T-helper 2 cell treated with Interferon-gamma antibody and Interleukin-4, amounts not matched to agents 5 μg/mL and 100 μg/mL, for 36 hours (primary cell): ENCODE measurements around the gene CCDC148.

Experiments used
- DNase-seq: peaks from one replicate; pipeline ENCODE4 v3.0.0; 2021; ENCODE audit warnings: low spot score
- H3K27ac Mint-ChIP-seq: one replicate; pipeline ENCODE4 v1.8.0; 2021; ENCODE audit warnings: mild to moderate bottlenecking, mixed read lengths
- H3K27me3 Mint-ChIP-seq: one replicate; pipeline ENCODE4 v1.8.0; 2021; ENCODE audit warnings: low read depth, mixed read lengths
- H3K36me3 Mint-ChIP-seq: one replicate; pipeline ENCODE4 v1.8.0; 2021; ENCODE audit warnings: low read depth, mixed read lengths
- H3K4me1 Mint-ChIP-seq: one replicate; pipeline ENCODE4 v1.8.0; 2021; ENCODE audit warnings: low read depth, mixed read lengths
- H3K4me3 Mint-ChIP-seq: one replicate; pipeline ENCODE4 v1.8.0; 2022; ENCODE audit warnings: mild to moderate bottlenecking, moderate library complexity, mixed read lengths
- H3K9me3 Mint-ChIP-seq: one replicate; pipeline ENCODE4 v1.8.0; 2021; ENCODE audit warnings: mixed read lengths

Gene CCDC148

DNA sequence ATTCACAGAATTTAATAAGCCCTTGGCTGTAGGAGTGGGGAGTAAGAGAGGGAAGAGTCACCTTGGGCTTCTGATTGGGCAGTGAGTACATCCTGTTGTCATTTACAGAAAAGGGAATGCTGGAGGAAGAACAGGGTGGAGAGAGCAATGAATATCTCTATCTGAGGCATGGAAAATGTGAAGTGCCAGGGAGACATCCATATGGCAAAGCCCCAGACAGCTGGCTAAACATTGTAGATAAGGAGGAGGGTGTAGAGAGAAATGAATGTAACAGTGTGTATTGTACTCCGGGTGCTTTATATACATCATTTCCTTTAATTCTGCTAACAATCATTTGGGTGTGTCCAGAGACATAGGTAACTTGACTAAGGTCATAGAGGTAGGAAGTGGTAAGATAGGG is 251.3 kb downstream of the CCDC148 start:
- H3K9me3 Mint-ChIP-seq, result no peaks in the 10 kb centered on the region
- H3K4me3 Mint-ChIP-seq, result no peak overlapping the region
- H3K27ac Mint-ChIP-seq, result no peak overlapping the region
- DNase-seq, result no peak
- no peaks in the 10 kb centered on the region for H3K36me3 Mint-ChIP-seq
- H3K27me3 Mint-ChIP-seq, result peaks cover 8% of the 10 kb centered on the region
- no peaks in the 10 kb centered on the region for H3K4me1 Mint-ChIP-seq

DNA sequence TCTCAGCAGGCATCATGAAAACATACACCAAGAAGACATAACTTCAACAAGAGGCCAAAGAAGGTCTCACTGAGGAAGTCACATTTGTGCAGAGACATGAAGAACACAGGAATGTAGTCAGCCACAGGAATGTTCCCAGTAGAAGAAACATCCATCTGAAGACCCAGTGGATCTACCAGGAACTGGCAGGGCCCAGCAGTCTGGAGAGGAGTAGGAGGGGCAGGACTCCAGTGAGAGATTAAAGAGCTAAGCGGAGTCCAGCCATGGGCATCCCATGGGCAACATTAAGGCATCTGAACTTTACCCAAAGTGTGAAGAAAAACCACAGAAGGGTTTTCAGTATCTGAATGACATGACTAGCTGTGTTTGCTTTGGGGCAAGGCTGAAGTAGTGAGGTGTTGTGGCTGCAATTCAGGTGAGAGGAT is 251.8 kb downstream of the CCDC148 start:
- no peak overlapping the region for H3K4me3 Mint-ChIP-seq
- H3K9me3 Mint-ChIP-seq, result no peaks in the 10 kb centered on the region
- no peak for DNase-seq
- no peak overlapping the region for H3K27ac Mint-ChIP-seq
- H3K4me1 Mint-ChIP-seq, result no peaks in the 10 kb centered on the region
- no peaks in the 10 kb centered on the region for H3K36me3 Mint-ChIP-seq
- H3K27me3 Mint-ChIP-seq, result peaks cover 9% of the 10 kb centered on the region

DNA sequence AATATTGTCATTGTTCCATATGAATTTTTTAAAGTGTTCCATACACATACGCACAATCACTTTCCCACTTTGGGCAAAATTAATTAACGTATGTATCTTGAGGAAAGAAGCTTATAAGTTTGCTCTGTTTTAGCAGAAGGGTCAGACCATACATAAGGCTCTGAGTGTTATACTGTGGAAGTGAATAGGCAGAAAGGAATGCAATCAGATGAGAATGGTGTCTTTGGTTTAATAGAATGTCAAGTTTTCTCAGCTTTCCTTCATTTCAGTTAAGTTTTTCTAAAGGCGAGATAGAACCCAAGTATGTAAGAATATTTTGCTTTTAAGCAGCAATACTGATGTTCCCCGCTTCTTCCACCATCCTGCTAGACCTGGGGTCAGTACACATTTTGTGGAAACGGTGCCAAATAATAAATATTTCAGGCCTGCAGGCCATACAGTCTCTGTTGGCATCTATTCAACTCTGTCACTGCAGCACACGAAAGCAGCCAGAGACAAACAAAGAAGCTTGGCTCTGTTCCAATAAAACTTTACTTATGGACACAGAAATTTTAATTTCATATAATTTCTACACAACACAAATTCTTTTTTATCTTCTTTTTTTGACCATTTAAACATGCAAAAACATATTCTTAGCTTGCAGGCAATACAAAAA is 254.3 kb downstream of the CCDC148 start:
- no peak for DNase-seq
- H3K36me3 Mint-ChIP-seq, result no peaks in the 10 kb centered on the region
- peaks cover 15% of the 10 kb centered on the region for H3K27me3 Mint-ChIP-seq
- no peaks in the 10 kb centered on the region for H3K9me3 Mint-ChIP-seq
- H3K4me1 Mint-ChIP-seq, result no peaks in the 10 kb centered on the region
- H3K4me3 Mint-ChIP-seq, result no peak overlapping the region
- H3K27ac Mint-ChIP-seq, result no peak overlapping the region

DNA sequence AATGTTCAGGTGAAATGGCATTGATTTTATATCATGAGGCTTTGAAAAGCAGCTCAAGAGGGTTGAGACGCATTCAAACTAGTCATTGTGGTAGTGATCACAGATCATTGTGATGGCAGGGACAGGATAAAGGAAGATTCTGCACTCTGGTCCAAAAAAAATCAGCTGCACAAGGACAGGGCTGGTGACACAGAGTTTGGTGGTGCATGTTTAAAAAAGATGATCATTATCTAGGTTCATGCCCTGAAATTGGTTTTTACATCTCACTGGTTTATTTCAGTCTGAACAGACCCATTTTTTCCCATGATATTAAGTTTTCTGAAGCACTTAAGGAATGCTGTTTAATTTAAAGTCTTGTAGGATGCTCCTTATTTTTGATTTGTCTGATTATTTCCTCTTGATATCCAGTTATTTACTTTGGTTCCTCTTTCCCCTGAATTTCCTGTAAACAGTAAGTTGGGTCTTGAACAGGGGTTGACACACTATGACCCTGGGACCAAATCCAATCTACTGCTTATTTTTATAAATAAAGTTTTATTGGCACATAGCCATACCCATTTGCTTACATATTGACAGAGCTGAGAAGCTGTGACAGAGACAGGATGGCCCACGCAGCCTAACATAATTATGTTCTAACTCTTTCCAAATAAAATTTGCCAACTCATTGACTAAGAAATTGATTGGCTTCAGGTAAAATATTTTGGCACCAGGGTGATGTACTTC is 256.5 kb downstream of the CCDC148 start:
- Mint-ChIP-seq H3K27ac (no peak overlapping the region), H3K4me1 (no peaks in the 10 kb centered on the region), H3K36me3 (no peaks in the 10 kb centered on the region), H3K4me3 (no peak overlapping the region), H3K27me3 (peaks cover 20% of the 10 kb centered on the region), H3K9me3 (no peaks in the 10 kb centered on the region)
- DNase-seq, result no peak

DNA sequence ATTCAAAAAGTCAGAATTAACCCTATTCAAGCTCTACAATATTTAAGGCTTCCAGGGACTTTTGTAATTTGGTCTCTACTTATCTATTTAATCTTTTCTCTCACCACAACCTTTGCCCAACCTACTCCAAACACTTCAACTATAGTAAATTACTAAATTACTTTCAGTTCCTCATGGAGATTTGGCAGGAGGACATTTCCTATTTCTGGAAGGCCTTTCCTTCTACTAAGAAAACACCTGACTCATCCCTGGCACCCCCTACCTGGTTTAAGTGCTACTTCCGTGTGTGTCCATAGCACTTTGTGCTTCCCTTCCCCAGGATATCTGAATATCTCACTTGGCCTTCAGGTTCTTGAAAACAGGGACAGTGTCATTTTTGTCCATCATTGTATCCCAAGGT is 258.6 kb downstream of the CCDC148 start:
- Mint-ChIP-seq H3K36me3 (no peaks in the 10 kb centered on the region), H3K27me3 (peaks cover 20% of the 10 kb centered on the region), H3K27ac (no peak overlapping the region), H3K9me3 (no peaks in the 10 kb centered on the region), H3K4me3 (no peak overlapping the region), H3K4me1 (no peaks in the 10 kb centered on the region)
- DNase-seq, result no peak

DNA sequence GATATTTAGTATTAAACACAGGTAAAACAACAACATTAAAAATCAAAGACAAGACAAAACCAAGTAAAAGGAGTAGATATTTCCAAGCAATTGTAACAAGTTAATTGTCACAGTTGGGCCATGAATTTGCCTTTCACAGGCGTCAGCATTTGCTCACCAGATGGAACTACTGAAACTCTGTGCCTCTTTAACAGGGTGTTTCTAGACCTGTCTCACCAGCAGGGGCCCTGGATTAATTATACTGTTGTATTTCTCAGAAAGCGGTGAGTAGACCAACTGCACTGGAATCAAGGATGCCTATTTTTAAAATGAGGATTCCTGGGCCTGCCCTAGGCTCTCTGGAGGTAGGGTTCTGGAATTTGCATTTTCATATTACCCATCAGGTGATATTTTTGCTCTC is 262.3 kb downstream of the CCDC148 start:
- H3K36me3 Mint-ChIP-seq, result no peaks in the 10 kb centered on the region
- peaks cover 25% of the 10 kb centered on the region for H3K27me3 Mint-ChIP-seq
- no peak for DNase-seq
- H3K4me1 Mint-ChIP-seq, result peaks cover 21% of the 10 kb centered on the region
- no peak overlapping the region for H3K27ac Mint-ChIP-seq
- H3K9me3 Mint-ChIP-seq, result no peaks in the 10 kb centered on the region
- no peak overlapping the region for H3K4me3 Mint-ChIP-seq

DNA sequence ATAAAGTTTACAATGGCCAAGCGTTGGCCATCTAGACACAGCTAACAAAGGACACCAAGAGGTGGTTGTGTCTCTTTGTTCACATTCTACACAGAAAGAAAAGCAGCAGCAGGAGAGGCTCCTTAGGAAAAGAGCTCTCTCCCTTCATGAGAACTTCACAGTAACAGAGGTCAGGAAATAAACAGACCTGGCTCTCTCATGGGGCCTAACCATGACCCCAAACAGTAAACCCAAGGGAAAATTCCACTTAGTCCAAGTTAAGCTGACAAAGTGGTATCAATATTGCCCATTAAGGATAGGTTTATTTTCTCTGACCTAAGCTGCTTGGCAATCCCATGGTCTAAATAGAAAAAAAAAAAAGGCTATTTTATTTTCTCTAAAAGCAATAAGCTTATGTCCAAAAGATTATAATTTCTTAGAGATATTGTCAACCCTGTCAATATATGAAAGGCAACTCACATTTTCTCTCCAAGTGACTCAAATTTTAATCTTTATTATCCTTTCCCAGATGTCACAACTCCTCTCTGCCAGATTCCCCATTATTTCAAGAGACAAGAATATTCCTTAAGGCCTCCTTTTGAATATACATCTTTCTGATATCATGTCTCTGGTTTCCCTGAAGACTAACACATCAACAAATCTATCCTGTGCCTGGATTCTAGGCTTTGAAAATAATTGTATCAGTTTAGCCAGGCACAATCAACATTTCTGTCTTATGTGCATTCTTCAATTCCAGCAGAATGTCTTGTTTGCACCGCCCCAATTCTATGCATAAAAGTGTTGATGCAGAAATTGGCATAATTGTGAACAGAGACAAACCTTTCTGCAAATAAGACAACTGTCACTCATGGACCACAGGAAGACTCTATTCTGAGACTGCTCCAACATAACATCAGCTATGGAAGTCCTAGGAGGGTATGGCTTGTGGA is 263.8 kb downstream of the CCDC148 start:
- Mint-ChIP-seq H3K9me3 (no peaks in the 10 kb centered on the region), H3K4me1 (peaks cover 21% of the 10 kb centered on the region), H3K36me3 (no peaks in the 10 kb centered on the region), H3K4me3 (no peak overlapping the region), H3K27ac (no peak overlapping the region), H3K27me3 (peaks cover 20% of the 10 kb centered on the region)
- DNase-seq, result no peak

DNA sequence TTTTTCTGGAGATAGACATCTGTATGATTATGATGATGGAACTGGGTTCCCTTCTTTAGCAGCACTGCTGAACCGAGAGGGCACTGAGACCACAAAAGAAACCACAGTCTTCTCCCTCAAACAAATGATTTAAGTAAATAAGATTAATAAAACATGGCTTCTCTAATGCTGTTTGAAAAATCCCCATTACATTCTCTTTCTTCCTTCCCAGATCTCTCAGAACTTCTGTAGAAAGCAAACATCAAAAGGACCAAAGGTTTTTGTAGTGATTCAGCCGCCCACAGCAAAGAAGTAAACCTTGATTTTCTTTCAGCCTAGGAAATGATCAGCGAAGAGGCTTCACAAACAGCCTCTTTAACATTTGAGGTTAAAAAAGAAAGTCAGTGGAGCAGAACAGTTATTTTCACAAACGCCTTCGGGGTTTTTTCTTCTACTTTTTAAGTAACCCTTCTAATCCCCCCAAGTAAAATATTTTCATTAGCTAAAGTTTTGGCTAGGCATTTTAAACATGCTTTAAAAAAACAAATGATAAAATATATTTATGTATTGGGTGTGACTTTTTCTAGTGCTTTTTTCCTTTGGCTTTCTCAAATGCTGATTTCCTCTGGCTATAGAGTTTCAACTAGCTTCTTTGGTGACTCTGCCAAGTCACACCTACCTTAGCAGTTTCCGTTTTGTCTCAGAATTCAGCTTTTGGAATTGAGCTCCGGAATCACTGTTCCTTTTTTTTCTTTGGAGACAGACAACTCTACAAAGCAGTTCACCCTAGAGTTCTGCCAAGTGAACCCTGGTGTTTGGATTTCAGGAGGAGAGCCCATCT is 265.3 kb downstream of the CCDC148 start:
- H3K9me3 Mint-ChIP-seq, result no peaks in the 10 kb centered on the region
- H3K4me1 Mint-ChIP-seq, result peaks cover 21% of the 10 kb centered on the region
- DNase-seq, result peak; percentile 46
- H3K27me3 Mint-ChIP-seq, result peaks cover 17% of the 10 kb centered on the region
- peak overlapping the region; percentile 56 for H3K27ac Mint-ChIP-seq
- no peaks in the 10 kb centered on the region for H3K36me3 Mint-ChIP-seq
- peak overlapping the region; percentile 56 for H3K4me3 Mint-ChIP-seq

DNA sequence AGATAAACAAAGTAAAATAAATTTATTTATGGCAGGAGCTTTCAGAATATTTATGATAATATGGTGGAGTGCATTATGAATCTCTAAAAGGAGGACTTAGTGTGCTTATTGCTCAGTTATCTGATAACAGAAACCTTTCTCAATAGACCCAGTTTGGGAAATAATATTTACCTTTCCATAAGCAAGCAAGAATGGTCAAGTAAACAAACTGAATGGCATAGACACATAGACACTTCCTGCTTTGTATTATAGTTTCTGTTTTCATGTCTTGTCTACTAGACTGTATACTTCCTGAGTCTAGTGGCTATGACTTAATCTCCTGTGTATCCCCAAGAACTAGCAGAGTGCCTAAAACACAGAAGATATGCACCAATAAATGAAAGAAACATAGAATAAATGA is 267.0 kb downstream of the CCDC148 start:
- H3K27ac Mint-ChIP-seq, result no peak overlapping the region
- H3K36me3 Mint-ChIP-seq, result no peaks in the 10 kb centered on the region
- peaks cover 11% of the 10 kb centered on the region for H3K27me3 Mint-ChIP-seq
- H3K9me3 Mint-ChIP-seq, result no peaks in the 10 kb centered on the region
- DNase-seq, result no peak
- H3K4me1 Mint-ChIP-seq, result peaks cover 21% of the 10 kb centered on the region
- H3K4me3 Mint-ChIP-seq, result no peak overlapping the region

DNA sequence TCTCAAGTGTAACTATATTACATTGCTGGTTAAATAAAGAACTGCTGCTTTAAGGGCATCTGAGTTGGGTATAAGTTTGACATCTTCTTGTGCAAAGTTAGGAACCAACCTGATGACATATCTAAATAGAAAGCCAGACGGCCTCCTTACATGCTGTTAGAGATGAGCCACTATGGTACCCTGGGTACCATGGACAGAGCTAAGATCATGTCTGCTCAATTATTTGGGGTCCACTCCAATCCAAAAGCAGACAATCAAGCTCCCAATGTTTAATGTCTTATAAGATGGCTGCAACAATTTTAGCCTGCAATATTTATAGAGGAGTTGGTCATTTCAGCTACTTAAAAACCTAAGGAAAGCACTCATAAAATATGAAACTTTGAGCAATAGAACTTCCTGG is 268.6 kb downstream of the CCDC148 start:
- no peak overlapping the region for H3K4me3 Mint-ChIP-seq
- H3K4me1 Mint-ChIP-seq, result peaks cover 21% of the 10 kb centered on the region
- H3K36me3 Mint-ChIP-seq, result no peaks in the 10 kb centered on the region
- no peak overlapping the region for H3K27ac Mint-ChIP-seq
- no peak for DNase-seq
- peaks cover 6% of the 10 kb centered on the region for H3K27me3 Mint-ChIP-seq
- no peaks in the 10 kb centered on the region for H3K9me3 Mint-ChIP-seq

DNA sequence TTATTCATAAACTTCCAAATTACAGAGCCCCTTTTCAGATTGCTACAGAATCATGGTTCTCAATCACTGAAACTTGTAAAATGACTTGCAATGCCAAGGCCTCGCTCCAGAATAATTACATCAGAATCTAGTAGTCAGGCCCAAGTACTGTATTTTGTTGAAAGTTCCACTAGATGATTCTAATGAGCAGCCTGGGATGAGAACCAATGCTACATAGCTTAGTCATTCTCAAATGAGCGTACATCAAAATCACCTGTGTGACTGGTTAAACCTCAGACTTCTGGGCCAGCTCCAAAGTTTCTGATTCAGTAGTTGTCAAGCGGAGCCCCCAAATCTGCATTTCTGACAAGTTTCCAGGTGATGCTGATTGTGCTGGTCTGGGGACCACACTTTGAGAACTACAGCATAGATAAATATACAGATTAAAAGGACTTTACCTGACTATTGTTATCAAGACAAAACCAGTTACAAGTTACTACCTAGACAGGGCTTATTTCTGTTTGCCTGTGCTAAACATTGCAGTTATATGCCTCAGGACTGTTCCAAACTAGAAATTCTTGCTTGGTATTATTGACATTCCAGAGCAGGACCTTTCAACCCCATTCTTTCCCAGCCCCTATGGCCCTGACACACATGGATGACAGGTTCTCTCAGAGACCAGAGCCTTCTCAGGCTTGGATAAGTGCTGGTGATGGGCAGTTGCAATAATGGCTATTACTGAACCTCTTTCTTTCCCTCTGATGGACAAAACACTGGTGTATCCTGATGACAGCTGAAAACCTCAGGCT is 271.8 kb downstream of the CCDC148 start:
- DNase-seq, result no peak
- Mint-ChIP-seq H3K9me3 (no peaks in the 10 kb centered on the region), H3K27ac (no peak overlapping the region), H3K36me3 (no peaks in the 10 kb centered on the region), H3K4me1 (peaks cover 4% of the 10 kb centered on the region), H3K27me3 (peaks cover 15% of the 10 kb centered on the region), H3K4me3 (no peak overlapping the region)

DNA sequence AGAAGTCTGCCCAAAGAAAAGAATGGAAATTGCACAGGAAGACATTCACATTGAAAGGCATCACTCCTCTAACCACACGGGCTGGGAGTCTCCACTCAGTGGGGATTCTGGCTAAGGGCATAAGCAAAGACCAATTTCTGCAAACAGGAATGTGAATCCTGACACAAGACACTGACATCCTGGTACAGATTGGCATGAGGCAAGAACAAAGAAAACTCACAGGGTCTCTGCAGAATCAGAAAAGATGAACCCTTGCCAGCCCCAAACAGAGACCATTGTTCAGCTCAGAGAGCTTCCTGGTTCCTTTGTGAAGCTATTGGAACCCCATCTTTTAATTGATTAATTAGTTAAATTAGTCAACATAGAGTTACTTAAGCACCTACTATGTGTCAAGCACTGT is 272.6 kb downstream of the CCDC148 start:
- Mint-ChIP-seq H3K4me3 (no peak overlapping the region), H3K36me3 (no peaks in the 10 kb centered on the region), H3K27ac (no peak overlapping the region), H3K9me3 (no peaks in the 10 kb centered on the region), H3K4me1 (no peaks in the 10 kb centered on the region), H3K27me3 (peaks cover 17% of the 10 kb centered on the region)
- no peak for DNase-seq
